Melanocyte of skin (primary cell): Measurements from ENCODE around the gene KRTAP22-2. TPM values are rescaled to one million over a fixed set of nuclear protein-coding genes. Genes with fewer than 3 reads are reported as not detected.

Experiments used
- small RNA-seq, 2 donors: library from RNA; depleted of rRNA; stranded (forward); fragments of <200 nt; gene quantifications; one replicate each; pipeline ENCODE3, GENCODE V24; 2012
- total RNA-seq, 2 donors: library from RNA; depleted of rRNA; stranded (reverse); fragments of >200 nt; gene quantifications; 2 replicates each; pipeline ENCODE4 v1.2.3, GENCODE V29; 2012

The KRTAP22-2 gene
- not detected for total RNA-seq

GRCh38 chr21:30590297-30590696, at the start of gene KRTAP22-2:
Gene KRTAP22-2 (minus strand): TSS chr21:30590397.

DNA sequence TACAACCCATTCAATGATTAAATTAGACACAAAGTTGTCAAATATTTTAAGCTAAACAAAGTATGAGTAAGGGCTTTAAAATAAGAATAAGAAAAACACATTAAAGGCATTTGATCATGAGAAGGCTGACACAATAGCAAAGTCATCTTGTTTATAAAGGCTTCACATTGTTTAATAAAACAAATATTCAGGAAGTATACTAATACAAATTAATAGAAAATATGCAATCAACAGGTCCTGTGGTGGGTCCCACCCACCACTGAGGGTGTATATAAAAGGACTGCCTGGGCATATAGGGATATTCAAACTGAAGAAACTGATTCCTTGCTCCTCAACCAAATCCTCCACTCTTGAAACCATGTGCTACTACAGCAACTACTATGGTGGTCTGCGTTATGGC, 44.7 kb upstream of the KRTAP22-2 start, which contains the start of gene KRTAP20-2:
Gene KRTAP20-2, plus strand, starts transcription at position 301 of the 400 bp plus-strand sequence. Its CDS starts 58 bp downstream, at position 359.

DNA sequence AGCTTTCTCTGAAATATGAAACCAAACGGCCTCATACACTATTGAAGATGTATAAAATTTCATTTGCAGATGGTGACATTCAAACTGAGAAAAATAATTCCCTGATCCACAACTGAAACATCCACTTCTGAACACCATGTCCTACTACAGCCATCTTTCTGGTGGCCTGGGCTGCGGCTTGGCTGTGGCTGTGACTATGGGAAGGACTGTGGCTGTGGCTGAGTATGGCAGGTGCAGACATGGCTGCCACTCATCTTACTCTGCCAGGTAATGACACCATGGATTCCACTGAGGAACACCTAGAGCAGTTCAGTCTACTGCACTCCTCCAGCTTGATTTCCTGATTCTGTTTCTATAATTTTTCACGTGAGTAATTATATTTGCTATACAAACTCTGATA, 30.3 kb upstream of the KRTAP22-2 start, which contains the start of gene KRTAP20-4:
Gene KRTAP20-4, plus strand, starts transcription at position 106 of the 400 bp plus-strand sequence.

DNA sequence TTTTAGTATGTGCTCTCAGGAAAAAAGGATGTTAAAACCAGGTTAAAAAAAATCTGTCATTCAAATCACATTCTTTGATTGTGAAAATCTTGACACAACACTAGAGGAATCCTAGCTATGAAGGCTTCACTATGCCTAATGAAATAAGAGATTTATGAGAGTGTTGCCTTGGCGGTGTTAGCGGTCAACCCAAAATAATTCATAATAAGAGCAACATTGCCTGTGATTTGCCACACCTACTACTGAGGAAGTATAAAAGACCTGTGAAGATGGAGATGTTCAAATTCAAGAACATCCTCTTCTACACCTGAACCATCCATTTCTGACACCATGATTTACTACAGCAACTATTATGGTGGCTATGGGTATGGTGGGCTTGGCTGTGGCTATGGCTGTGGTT, 25.9 kb upstream of the KRTAP22-2 start, which contains the start of gene KRTAP20-1:
Gene KRTAP20-1, plus strand, starts transcription at position 301 of the 400 bp plus-strand sequence. Its CDS starts 30 bp downstream, at position 331.

GRCh38 chr21:30613836-30614235, 23.6 kb upstream of the KRTAP22-2 start, which contains the start of gene KRTAP6-1:
Gene KRTAP6-1 (minus strand): TSS chr21:30613930. CDS start chr21:30613904, 26 bp downstream.

DNA sequence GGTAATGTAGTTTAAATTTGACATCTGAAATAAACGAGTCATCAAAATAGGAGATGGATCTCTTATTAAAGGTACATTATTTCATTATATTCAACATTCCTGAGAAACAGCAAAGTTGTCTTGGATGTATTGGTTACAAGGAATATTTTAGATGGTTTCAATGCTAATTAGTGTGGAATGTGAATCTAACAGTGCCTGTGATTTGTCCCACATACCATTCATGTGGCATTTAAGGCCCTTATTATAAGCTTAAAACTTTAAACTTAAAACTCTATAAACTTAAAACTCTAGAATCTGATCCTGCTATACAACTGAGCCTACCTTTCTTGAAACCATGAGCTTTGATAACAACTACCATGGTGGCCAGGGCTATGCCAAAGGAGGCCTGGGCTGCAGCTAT, 10.6 kb upstream of the KRTAP22-2 start, which contains the start of gene KRTAP22-1:
Gene KRTAP22-1, plus strand, starts transcription at position 301 of the 400 bp plus-strand sequence.

DNA sequence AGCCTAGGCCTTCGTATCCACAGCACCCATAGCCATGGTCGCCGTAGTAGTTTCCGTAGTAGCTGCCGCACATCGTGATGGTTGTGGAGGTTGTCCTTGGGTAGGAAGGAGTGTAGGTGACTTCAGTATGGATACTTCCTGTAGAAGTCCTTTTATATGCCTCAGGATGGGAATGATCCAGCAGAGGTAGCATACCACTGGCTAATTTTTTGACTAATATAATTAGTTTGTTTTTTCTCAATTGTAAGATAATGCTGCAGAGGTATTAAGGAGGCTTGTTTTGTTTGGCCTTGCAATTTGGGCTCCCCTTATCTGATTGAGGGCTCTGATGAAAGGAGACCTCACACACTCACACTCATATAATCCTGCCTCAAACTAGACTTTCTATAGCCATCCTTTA, 8.6 kb upstream of the KRTAP22-2 start, which contains the start of gene KRTAP6-2:
Gene KRTAP6-2, minus strand, starts transcription at position 101 of the 400 bp plus-strand sequence. Its CDS starts 28 bp downstream, at position 73.

DNA sequence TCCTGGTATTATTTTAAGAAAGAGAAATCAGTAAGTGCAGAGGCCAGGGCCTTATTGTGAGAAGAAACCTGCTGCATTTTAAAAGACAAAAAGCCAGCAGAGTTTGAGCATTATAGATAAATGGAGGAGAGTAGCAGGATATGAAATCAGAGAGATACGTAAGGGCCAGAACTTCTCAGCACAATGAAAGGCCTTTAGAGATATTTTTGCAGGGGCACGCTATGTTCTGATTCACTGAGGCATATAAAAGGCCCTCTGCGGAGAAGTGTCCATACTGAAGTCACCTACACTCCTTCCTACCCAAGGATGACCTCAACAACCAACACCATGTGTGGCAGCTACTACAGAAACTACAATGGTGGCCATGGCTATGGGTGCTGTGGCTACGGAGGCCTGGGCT, 1.9 kb upstream of the KRTAP22-2 start, which contains the start of gene KRTAP6-3:
Gene KRTAP6-3, plus strand, starts transcription at position 301 of the 400 bp plus-strand sequence. Its CDS starts 6 bp downstream, at position 307.

DNA sequence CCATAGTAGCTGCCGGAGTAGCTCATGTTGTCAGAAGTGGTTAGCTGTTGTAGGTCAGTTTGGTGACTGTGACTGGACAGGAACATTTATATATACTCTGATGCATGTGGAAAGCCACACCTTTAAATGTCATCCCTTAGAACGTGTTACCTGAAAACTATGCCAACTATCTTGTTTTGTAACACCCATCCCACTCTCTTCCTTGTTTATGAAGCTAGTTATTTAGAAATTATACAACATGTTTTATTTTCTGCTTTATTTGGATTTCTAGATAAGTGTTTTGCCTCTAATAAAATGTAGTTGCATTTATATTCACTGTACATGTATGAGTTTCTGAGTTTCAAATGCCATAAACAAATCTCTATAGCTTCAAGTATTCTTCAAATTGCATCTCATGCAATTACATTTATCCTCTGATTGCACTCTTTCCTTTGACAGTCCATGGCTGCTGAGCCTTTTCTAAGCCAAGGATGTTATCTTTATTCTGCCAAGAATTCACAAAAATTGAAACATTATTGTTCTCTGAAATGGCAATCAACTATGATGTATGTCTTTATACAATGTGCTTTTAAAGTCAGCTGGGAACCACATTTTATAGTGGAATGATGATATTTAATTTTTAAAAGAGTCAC, 28.8 kb downstream of the KRTAP22-2 start, which contains the start of gene KRTAP19-7:
Gene KRTAP19-7, minus strand, starts transcription at position 51 of the 632 bp plus-strand sequence. Its CDS starts 25 bp downstream, at position 26.

DNA sequence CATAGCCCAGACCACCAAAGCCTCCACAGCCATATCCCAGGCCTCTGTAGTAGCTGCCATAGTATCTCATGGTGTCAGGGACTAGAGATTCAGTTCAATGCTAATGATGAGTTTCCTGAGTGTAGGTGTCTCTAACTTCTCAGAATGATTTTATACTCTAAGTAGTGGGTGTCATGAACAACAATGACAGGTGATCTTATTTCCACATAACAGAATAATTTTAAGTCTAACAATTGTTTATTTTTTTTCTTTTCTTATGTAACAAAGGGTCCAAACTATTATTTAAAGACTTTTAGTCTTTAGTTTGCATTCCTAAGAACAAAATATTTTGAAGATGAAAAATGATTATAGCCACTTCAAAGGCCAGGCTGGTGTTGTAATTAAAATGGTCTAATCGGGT, 48.4 kb downstream of the KRTAP22-2 start, which contains the start of gene KRTAP19-6:
Gene KRTAP19-6, minus strand, starts transcription at position 101 of the 400 bp plus-strand sequence. Its CDS starts 31 bp downstream, at position 70.

Small RNAs within 50 kb of the gene (small RNA-seq; reads per million reads assigned to genes)
- gene KRTAP20-1 = 0 reads per million in 2 donors
- gene KRTAP20-4 = 0 reads per million in 2 donors
- 0 reads per million in 2 donors for gene KRTAP22-1
- 0 reads per million in 2 donors for gene KRTAP22-2

Other genes with a start within 250 kb of the KRTAP22-2 start
- not detected for gene KRTAP23-1, start 241.8 kb downstream of the KRTAP22-2 start, total RNA-seq
- not detected for gene KRTAP13-2, start 218.1 kb downstream of the KRTAP22-2 start, total RNA-seq
- not detected for gene KRTAP13-1, start 194.4 kb downstream of the KRTAP22-2 start, total RNA-seq
- gene KRTAP13-3, start 164.5 kb downstream of the KRTAP22-2 start, total RNA-seq = not detected
- not detected for gene KRTAP13-4, start 160.2 kb downstream of the KRTAP22-2 start, total RNA-seq
- gene KRTAP15-1, start 150.1 kb downstream of the KRTAP22-2 start, total RNA-seq = not detected
- 1 to 10 TPM in 1 of 2 donors, not detected in 1; 3.7 TPM for gene KRTAP19-1, start 110.0 kb downstream of the KRTAP22-2 start, total RNA-seq
- not detected for gene KRTAP19-2, start 103.0 kb downstream of the KRTAP22-2 start, total RNA-seq
- not detected for gene KRTAP19-3, start 98.4 kb downstream of the KRTAP22-2 start, total RNA-seq
- not detected for gene KRTAP19-4, start 93.2 kb downstream of the KRTAP22-2 start, total RNA-seq
- not detected for gene KRTAP19-5, start 88.3 kb downstream of the KRTAP22-2 start, total RNA-seq
- gene KRTAP19-6, start 48.5 kb downstream of the KRTAP22-2 start, total RNA-seq = not detected
- not detected for gene KRTAP19-7, start 29.1 kb downstream of the KRTAP22-2 start, total RNA-seq
- gene KRTAP6-3, start 2.0 kb upstream of the KRTAP22-2 start, total RNA-seq = not detected
- gene KRTAP6-2, start 8.5 kb upstream of the KRTAP22-2 start, total RNA-seq = not detected
- gene KRTAP22-1, start 10.7 kb upstream of the KRTAP22-2 start, total RNA-seq = not detected
- not detected for gene KRTAP6-1, start 23.5 kb upstream of the KRTAP22-2 start, total RNA-seq
- not detected for gene KRTAP20-1, start 26.0 kb upstream of the KRTAP22-2 start, total RNA-seq
- not detected for gene KRTAP20-4, start 30.2 kb upstream of the KRTAP22-2 start, total RNA-seq
- not detected for gene KRTAP20-2, start 44.8 kb upstream of the KRTAP22-2 start, total RNA-seq
- gene KRTAP20-3, start 52.5 kb upstream of the KRTAP22-2 start, total RNA-seq = not detected
- gene KRTAP21-3, start 128.4 kb upstream of the KRTAP22-2 start, total RNA-seq = not detected
- gene KRTAP21-2, start 156.9 kb upstream of the KRTAP22-2 start, total RNA-seq = not detected
- gene KRTAP21-1, start 165.0 kb upstream of the KRTAP22-2 start, total RNA-seq = not detected
- not detected for gene KRTAP8-1, start 222.9 kb upstream of the KRTAP22-2 start, total RNA-seq
- gene KRTAP7-1, start 239.4 kb upstream of the KRTAP22-2 start, total RNA-seq = not detected